DOHH2 (cell line): ENCODE data around the gene SYNJ2.

Source experiments
- H3F3A ChIP-seq: fragments of 200-600 bp; sonication (generic), shearing (Covaris generic); 2 replicates; pipeline ENCODE4 v1.6.0; 2016; ENCODE audit warnings: antibody characterized with exemption, mild to moderate bottlenecking; ENCODE audit not compliant: control insufficient read depth, insufficient read depth
- H3K27ac ChIP-seq: fragments of 200-600 bp; sonication (generic); 2 replicates; pipeline ENCODE4 v1.5.1; 2014; ENCODE audit warnings: low read depth, mild to moderate bottlenecking, low read length, moderate library complexity
- H3K27me3 ChIP-seq: fragments of 200-600 bp; sonication (generic); 2 replicates; pipeline ENCODE4 v1.6.1; 2014; ENCODE audit warnings: mild to moderate bottlenecking, low read length, mixed read lengths; ENCODE audit not compliant: control insufficient read depth
- H3K36me3 ChIP-seq: fragments of 200-600 bp; sonication (generic); 2 replicates; pipeline ENCODE4 v1.6.1; 2014; ENCODE audit warnings: mild to moderate bottlenecking, low read length, moderate library complexity, mixed read lengths; ENCODE audit not compliant: control insufficient read depth
- H3K4me1 ChIP-seq: fragments of 200-600 bp; sonication (generic); 2 replicates; pipeline ENCODE4 v1.6.1; 2014; ENCODE audit warnings: mild to moderate bottlenecking, low read length, mixed read lengths; ENCODE audit not compliant: control insufficient read depth
- H3K4me2 ChIP-seq: fragments of 200-600 bp; sonication (generic); 2 replicates; pipeline ENCODE4 v1.6.0; 2014; ENCODE audit warnings: mild to moderate bottlenecking, low read length, moderate library complexity
- H3K4me3 ChIP-seq: fragments of 200-600 bp; sonication (generic); 2 replicates; pipeline ENCODE4 v1.5.1; 2014; ENCODE audit warnings: mild to moderate bottlenecking, low read length, mixed read lengths
- H3K79me2 ChIP-seq: fragments of 200-600 bp; sonication (generic); 2 replicates; pipeline ENCODE4 v1.6.1; 2014; ENCODE audit warnings: mild to moderate bottlenecking, low read length, mixed read lengths; ENCODE audit not compliant: control insufficient read depth
- H3K9me2 ChIP-seq: fragments of 200-600 bp; sonication (generic); replicated peaks from 2 replicates; pipeline ENCODE4 v1.6.1; 2014; ENCODE audit warnings: mild to moderate bottlenecking, low read length, mixed read lengths; ENCODE audit not compliant: control insufficient read depth
- H3K9me3 ChIP-seq: fragments of 200-600 bp; sonication (generic); 2 replicates; pipeline ENCODE4 v1.6.1; 2014; ENCODE audit warnings: antibody characterized with exemption, low read length, mixed read lengths; ENCODE audit not compliant: control insufficient read depth, insufficient read depth
- H4K20me1 ChIP-seq: fragments of 200-600 bp; sonication (generic); 2 replicates; pipeline ENCODE4 v1.6.0; 2014; ENCODE audit warnings: low read depth, mild to moderate bottlenecking, antibody characterized with exemption, low read length, moderate library complexity; ENCODE audit not compliant: control insufficient read depth, insufficient read depth
- CTCF ChIP-seq: fragments of 200-600 bp; sonication (generic); IDR thresholded peaks from one replicate; pipeline ENCODE4 v1.5.1; 2014; ENCODE audit warnings: antibody characterized with exemption, mild to moderate bottlenecking, low read depth, low read length; ENCODE audit not compliant: poor library complexity, severe bottlenecking
- EZH2phosphoT487 ChIP-seq: fragments of 200-600 bp; sonication (generic); IDR thresholded peaks from 2 replicates; pipeline ENCODE4 v1.6.1; 2017; ENCODE audit warnings: borderline replicate concordance, mild to moderate bottlenecking, antibody characterized with exemption, low read length, moderate library complexity, mixed read lengths

The SYNJ2 gene

GRCh38 chr6:158047127-158047518 lies 65.5 kb downstream of the SYNJ2 start:
- Histone ChIP-seq H3K79me2 (no peaks in the 10 kb centered on the region), H3K9me3 (no peaks in the 10 kb centered on the region), H3K4me3 (no peak overlapping the region), H3K4me2 (no peak overlapping the region), H3K4me1 (no peaks in the 10 kb centered on the region), H4K20me1 (no peaks in the 10 kb centered on the region), H3F3A (no peaks in the 10 kb centered on the region), H3K36me3 (no peaks in the 10 kb centered on the region), H3K9me2 (no peaks in the 10 kb centered on the region), H3K27me3 (peaks cover 12% of the 10 kb centered on the region; the same call in 1 of the 2 replicates), H3K27ac (no peak overlapping the region)
- TF ChIP-seq EZH2phosphoT487 (no peak), CTCF (no peak)

GRCh38 chr6:158047563-158048323 lies 66.1 kb downstream of the SYNJ2 start:
- Histone ChIP-seq H3K79me2 (no peaks in the 10 kb centered on the region), H3K27ac (no peak overlapping the region), H3F3A (no peaks in the 10 kb centered on the region), H3K9me3 (no peaks in the 10 kb centered on the region), H3K9me2 (no peaks in the 10 kb centered on the region), H3K36me3 (no peaks in the 10 kb centered on the region), H4K20me1 (no peaks in the 10 kb centered on the region), H3K4me1 (no peaks in the 10 kb centered on the region), H3K4me2 (no peak overlapping the region), H3K27me3 (peaks cover 12% of the 10 kb centered on the region; the same call in 1 of the 2 replicates), H3K4me3 (no peak overlapping the region)
- TF ChIP-seq CTCF, result no peak
- TF ChIP-seq EZH2phosphoT487, result no peak

GRCh38 chr6:158048589-158048988 lies 66.9 kb downstream of the SYNJ2 start:
- Histone ChIP-seq H3K79me2 (no peaks in the 10 kb centered on the region), H3K4me3 (no peak overlapping the region), H3F3A (no peaks in the 10 kb centered on the region), H3K4me2 (no peak overlapping the region), H3K36me3 (no peaks in the 10 kb centered on the region), H3K9me3 (no peaks in the 10 kb centered on the region), H3K27me3 (peaks cover 12% of the 10 kb centered on the region; the same call in 1 of the 2 replicates), H3K27ac (no peak overlapping the region), H3K9me2 (no peaks in the 10 kb centered on the region), H3K4me1 (no peaks in the 10 kb centered on the region), H4K20me1 (no peaks in the 10 kb centered on the region)
- TF ChIP-seq CTCF (no peak), EZH2phosphoT487 (no peak)
